GM23338 (cell line): ENCODE measurements around the gene KIR2DL4. TPM values are rescaled to one million over a fixed set of nuclear protein-coding genes. Genes with fewer than 3 reads are reported as not detected.
"Not testable (repeated sequence)": the region's sequence is repeated elsewhere in the genome, so short reads cannot be mapped to it uniquely, and the experiment has no call there.

ENCODE experiments used
- ATAC-seq: fragments of 200-7000 bp; cut with Tn5 transposase; 3 replicates; pipeline ENCODE4 v1.9.1; 2020
- DNase-seq: peaks from one replicate; pipeline ENCODE4 v3.0.0-alpha.2; 2015; ENCODE audit warnings: low spot score
- H2AFZ ChIP-seq: fragments of 200-600 bp; sonication (generic); 2 replicates; pipeline ENCODE4 v1.8.0; 2016; ENCODE audit warnings: antibody characterized with exemption, mild to moderate bottlenecking, moderate library complexity
- H3F3A ChIP-seq: fragments of 200-600 bp; sonication (generic); replicated peaks from 2 replicates; pipeline ENCODE4 v1.8.0; 2017; ENCODE audit warnings: antibody characterized with exemption, mixed run types, low read depth
- H3K27ac ChIP-seq: fragments of 200-600 bp; sonication (generic); 2 replicates; pipeline ENCODE4 v1.6.1; 2016; ENCODE audit warnings: low read depth
- H3K27me3 ChIP-seq: fragments of 200-600 bp; sonication (generic); 2 replicates; pipeline ENCODE4 v1.8.0; 2016; ENCODE audit warnings: mild to moderate bottlenecking, mixed run types, moderate library complexity; ENCODE audit not compliant: insufficient read depth
- H3K36me3 ChIP-seq: fragments of 200-600 bp; sonication (generic); 2 replicates; pipeline ENCODE4 v1.8.0; 2016; ENCODE audit warnings: mild to moderate bottlenecking; ENCODE audit not compliant: insufficient read depth
- H3K4me1 ChIP-seq: fragments of 200-600 bp; sonication (generic); 2 replicates; pipeline ENCODE4 v1.8.0; 2016; ENCODE audit warnings: mild to moderate bottlenecking, moderate library complexity; ENCODE audit not compliant: insufficient read depth
- H3K4me2 ChIP-seq: fragments of 200-600 bp; sonication (generic); 2 replicates; pipeline ENCODE4 v1.7.1; 2017; ENCODE audit warnings: mixed run types
- H3K4me3 ChIP-seq: fragments of 200-600 bp; sonication (generic); 2 replicates; pipeline ENCODE4 v1.6.1; 2016; ENCODE audit warnings: mixed run types
- H3K79me2 ChIP-seq: fragments of 200-600 bp; sonication (generic); replicated peaks from 2 replicates; pipeline ENCODE4 v1.8.0; 2017; ENCODE audit warnings: mild to moderate bottlenecking; ENCODE audit not compliant: insufficient read depth
- H3K9me2 ChIP-seq: fragments of 200-600 bp; sonication (generic); 2 replicates; pipeline ENCODE4 v1.8.0; 2017; ENCODE audit not compliant: insufficient read depth
- H4K20me1 ChIP-seq: fragments of 200-600 bp; sonication (generic); replicated peaks from 2 replicates; pipeline ENCODE4 v1.8.0; 2017; ENCODE audit warnings: mild to moderate bottlenecking; ENCODE audit not compliant: insufficient read depth
- H3K27ac Mint-ChIP-seq: 2 replicates; pipeline ENCODE4 v1.8.0; 2020; ENCODE audit warnings: inconsistent platforms, mild to moderate bottlenecking, moderate library complexity, mixed read lengths
- H3K27me3 Mint-ChIP-seq: 3 replicates; pipeline ENCODE4 v1.8.0; 2022; ENCODE audit warnings: low read depth, mild to moderate bottlenecking, moderate library complexity, mixed read lengths, inconsistent platforms; ENCODE audit not compliant: insufficient read depth, poor library complexity
- H3K36me3 Mint-ChIP-seq: 3 replicates; pipeline ENCODE4 v1.8.0; 2021; ENCODE audit warnings: low read depth, mild to moderate bottlenecking, inconsistent platforms, moderate library complexity, mixed read lengths
- H3K4me1 Mint-ChIP-seq: 3 replicates; pipeline ENCODE4 v1.8.0; 2020; ENCODE audit warnings: mild to moderate bottlenecking, inconsistent platforms, mixed read lengths
- H3K4me3 Mint-ChIP-seq: 3 replicates; pipeline ENCODE4 v1.8.0; 2021; ENCODE audit warnings: moderate library complexity, mild to moderate bottlenecking, inconsistent platforms, mixed read lengths
- H3K9me3 Mint-ChIP-seq: 3 replicates; pipeline ENCODE4 v1.8.0; 2020; ENCODE audit warnings: moderate library complexity, mild to moderate bottlenecking, inconsistent platforms, mixed read lengths
- polyA plus RNA-seq: library from polyadenylated mRNA; unstranded; fragments of >200 nt; fragmentation: Nextera tagmentation; extraction: Ambion mirVana; gene quantifications from 2 replicates; pipeline ENCODE4 v1.2.1, GENCODE V29; 2016
- total RNA-seq: library from RNA; depleted of rRNA; stranded (reverse); fragments of >200 nt; shearing (Covaris generic); gene quantifications from 2 replicates; pipeline ENCODE4 v1.2.3, GENCODE V29; 2014

The KIR2DL4 gene
- total and polyA plus RNA-seq, 2 experiments from 2014 or later: not detected

DNA sequence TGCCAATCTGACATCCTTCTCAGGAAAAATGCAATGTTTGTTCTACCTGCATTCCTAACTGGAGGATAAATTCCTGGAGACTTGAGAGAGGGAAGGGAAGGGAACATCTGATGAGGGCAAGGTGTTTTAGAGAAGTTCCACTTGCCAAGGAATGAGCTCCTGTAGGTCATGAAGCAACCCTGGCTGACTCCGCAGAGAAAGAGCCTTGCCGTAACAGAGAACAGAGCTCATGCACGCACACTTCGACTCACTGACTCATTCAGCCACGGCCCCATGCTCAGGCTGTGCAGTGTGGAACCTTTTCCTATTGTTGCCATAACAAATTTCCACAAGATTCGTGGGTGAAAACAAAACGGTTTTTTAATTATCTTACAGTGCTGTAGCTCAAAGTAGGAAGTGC is 24.5 kb upstream of the KIR2DL4 start:
- not testable (repeated sequence) for H3K9me2 ChIP-seq, H3K27ac Mint-ChIP-seq, H3K4me3 Mint-ChIP-seq, ATAC-seq, H3K27me3 Mint-ChIP-seq, H3K27me3 ChIP-seq, DNase-seq, H3K27ac ChIP-seq, H3K4me2 ChIP-seq, H3K4me1 Mint-ChIP-seq, H3K79me2 ChIP-seq, H3K4me3 ChIP-seq, H3F3A ChIP-seq, H2AFZ ChIP-seq, H3K36me3 ChIP-seq, H3K4me1 ChIP-seq, H4K20me1 ChIP-seq
- Mint-ChIP-seq H3K36me3 (peaks cover 42% of the 10 kb centered on the region), H3K9me3 (peaks cover 88% of the 10 kb centered on the region)

- not testable (repeated sequence) for H3K9me2 ChIP-seq
Observed at GRCh38 chr19:54782916-54783315, 20.5 kb upstream of the KIR2DL4 start.

DNA sequence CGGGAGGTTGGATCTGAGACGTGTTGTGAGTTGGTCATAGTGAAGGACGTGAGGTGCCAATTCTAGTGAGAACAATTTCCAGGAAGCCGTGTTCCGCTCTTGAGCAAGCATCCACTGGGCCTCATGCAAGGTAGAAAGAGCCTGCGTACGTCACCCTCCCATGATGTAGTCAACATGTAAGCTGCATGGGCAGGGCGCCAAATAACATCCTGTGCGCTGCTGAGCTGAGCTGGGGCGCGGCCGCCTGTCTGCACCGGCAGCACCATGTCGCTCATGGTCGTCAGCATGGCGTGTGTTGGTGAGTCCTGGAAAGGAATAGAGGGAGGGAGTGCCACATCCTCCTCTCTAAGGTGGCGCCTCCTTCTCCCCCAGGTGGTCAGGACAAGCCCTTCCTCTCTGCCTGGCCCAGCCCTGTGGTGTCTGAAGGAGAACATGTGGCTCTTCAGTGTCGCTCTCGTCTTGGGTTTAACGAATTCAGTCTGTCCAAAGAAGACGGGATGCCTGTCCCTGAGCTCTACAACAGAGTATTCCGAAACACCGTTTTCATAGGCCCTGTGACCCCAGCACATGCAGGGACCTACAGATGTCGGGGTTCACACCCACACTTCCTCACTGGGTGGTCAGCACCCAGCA is 17.2 kb upstream of the KIR2DL4 start:
- H3K4me1 Mint-ChIP-seq, H3K79me2 ChIP-seq, H3K27ac Mint-ChIP-seq, H3K4me3 ChIP-seq, ATAC-seq, H2AFZ ChIP-seq, H4K20me1 ChIP-seq, H3K27me3 Mint-ChIP-seq, H3K4me3 Mint-ChIP-seq, H3F3A ChIP-seq, DNase-seq, H3K36me3 ChIP-seq, H3K27me3 ChIP-seq, H3K27ac ChIP-seq, H3K4me1 ChIP-seq, H3K9me2 ChIP-seq, H3K4me2 ChIP-seq: not testable (repeated sequence)
- H3K36me3 Mint-ChIP-seq: peaks cover 47% of the 10 kb centered on the region
- peaks cover 96% of the 10 kb centered on the region for H3K9me3 Mint-ChIP-seq

More at GRCh38 chr19:54782916-54783315, 20.5 kb upstream of the KIR2DL4 start:
- not testable (repeated sequence) for H3F3A ChIP-seq, H3K27me3 Mint-ChIP-seq, H3K4me1 ChIP-seq, ATAC-seq, H2AFZ ChIP-seq, H3K4me3 Mint-ChIP-seq, H4K20me1 ChIP-seq, H3K4me3 ChIP-seq, DNase-seq, H3K27ac ChIP-seq, H3K4me1 Mint-ChIP-seq, H3K36me3 ChIP-seq, H3K4me2 ChIP-seq, H3K79me2 ChIP-seq, H3K27ac Mint-ChIP-seq, H3K27me3 ChIP-seq
- Mint-ChIP-seq H3K9me3 (peaks cover 86% of the 10 kb centered on the region), H3K36me3 (peaks cover 44% of the 10 kb centered on the region)

DNA sequence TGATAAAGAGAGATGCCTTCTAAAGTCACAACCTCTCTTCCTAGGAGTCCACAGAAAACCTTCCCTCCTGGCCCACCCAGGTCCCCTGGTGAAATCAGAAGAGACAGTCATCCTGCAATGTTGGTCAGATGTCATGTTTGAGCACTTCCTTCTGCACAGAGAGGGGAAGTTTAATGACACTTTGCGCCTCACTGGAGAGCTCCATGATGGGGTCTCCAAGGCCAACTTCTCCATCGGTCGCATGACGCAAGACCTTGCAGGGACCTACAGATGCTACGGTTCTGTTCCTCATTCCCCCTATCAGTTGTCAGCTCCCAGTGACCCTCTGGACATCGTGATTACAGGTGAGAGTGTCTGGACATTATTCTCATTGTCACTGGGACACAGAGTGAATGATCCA is 15.3 kb upstream of the KIR2DL4 start:
- H3F3A ChIP-seq, DNase-seq, H2AFZ ChIP-seq, H4K20me1 ChIP-seq, H3K4me2 ChIP-seq, H3K27me3 Mint-ChIP-seq, H3K4me1 ChIP-seq, ATAC-seq, H3K27ac Mint-ChIP-seq, H3K27me3 ChIP-seq, H3K4me3 ChIP-seq, H3K79me2 ChIP-seq, H3K4me1 Mint-ChIP-seq, H3K36me3 ChIP-seq, H3K4me3 Mint-ChIP-seq, H3K9me2 ChIP-seq, H3K27ac ChIP-seq: not testable (repeated sequence)
- H3K9me3 Mint-ChIP-seq: peaks cover 86% of the 10 kb centered on the region
- peaks cover 43% of the 10 kb centered on the region for H3K36me3 Mint-ChIP-seq
